HG03139 (cell line): ENCODE data around the gene BCL7A.
"Not testable (repeated sequence)": the region's sequence is repeated elsewhere in the genome, so short reads cannot be mapped to it uniquely, and the experiment has no call there.

Source experiments
- ATAC-seq: cut with Tn5 transposase; IDR thresholded peaks from one replicate; pipeline ENCODE4 v1.9.1; 2021; ENCODE audit not compliant: unreplicated experiment

Gene BCL7A

GRCh38 chr12:122024132-122024785 is 2.6 kb downstream of the BCL7A start:
- ATAC-seq, result no peak

DNA sequence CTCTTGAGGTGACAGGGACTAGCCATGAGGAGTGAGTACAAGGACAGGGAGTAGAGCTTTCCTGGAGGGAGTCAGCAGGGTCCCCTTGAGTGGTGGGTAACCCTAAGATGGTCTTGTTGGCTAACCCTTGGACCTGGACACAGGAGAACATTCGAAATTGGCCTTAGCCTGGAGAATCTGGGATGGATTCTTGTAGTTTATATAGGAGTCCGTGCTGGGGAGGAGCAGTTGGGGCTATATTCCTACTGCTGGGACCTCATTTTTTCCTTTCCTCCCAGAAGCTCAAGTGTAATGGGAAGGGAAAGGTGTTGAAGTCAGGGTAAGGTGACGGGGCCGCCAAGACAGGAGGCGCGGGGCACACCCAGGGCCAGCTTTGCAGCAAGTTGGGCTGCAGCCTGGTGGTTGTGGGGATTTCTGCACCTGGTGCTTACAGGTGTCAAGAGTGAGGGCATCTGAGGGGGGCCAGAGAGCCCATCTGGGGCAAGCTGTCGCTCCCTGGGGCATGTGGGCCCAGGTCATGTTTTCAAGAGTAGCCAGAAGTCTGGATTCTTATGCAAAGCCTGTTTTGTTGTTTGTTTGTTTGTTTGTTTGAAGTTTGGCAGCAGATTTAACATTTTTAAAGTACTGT is 5.1 kb downstream of the BCL7A start:
- ATAC-seq, result no peak

- ATAC-seq, result no peak
Observed at GRCh38 chr12:122028165-122028904, 6.7 kb downstream of the BCL7A start.

GRCh38 chr12:122028905-122029560 is 7.3 kb downstream of the BCL7A start:
- peak; percentile 43 for ATAC-seq

DNA sequence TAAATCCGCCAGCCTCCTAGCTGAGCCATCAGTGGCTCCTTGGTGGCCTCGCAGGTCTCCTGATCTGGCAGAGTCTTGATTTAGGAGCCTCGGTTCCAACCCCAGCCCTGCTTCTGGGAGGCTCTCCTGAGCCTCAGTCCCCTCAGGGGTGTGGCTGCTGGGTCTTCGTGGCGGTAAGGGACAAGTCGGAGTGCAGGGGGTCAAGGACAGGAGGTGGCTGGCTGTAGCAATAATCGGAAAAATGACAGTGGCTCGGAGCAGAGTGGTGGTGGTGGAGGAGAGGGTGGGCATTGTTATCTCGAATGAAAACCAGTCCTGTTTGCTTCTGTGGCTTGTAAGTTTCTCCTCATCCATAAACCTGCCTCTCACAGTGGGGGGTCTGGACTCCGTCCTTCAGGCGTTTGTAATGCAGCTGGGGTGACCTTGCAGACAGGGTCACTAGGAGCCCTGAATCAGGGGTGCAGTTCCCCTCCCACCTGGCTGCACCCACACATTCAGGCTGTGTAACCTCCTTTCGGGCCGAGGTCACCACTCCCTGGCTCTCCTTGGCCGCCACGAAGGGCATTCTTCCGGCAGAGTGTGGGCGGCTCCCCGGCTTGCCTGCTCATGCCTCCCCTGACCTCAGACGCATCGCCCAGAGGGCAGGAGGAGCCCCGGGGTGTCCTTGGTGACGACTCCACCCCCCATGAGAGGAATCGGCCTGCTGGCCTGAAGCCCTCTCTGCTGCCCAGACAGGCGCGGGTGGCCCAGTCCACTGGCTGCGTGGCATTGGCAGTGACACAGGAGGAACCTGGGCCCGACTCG is 8.1 kb downstream of the BCL7A start:
- ATAC-seq, result no peak

DNA sequence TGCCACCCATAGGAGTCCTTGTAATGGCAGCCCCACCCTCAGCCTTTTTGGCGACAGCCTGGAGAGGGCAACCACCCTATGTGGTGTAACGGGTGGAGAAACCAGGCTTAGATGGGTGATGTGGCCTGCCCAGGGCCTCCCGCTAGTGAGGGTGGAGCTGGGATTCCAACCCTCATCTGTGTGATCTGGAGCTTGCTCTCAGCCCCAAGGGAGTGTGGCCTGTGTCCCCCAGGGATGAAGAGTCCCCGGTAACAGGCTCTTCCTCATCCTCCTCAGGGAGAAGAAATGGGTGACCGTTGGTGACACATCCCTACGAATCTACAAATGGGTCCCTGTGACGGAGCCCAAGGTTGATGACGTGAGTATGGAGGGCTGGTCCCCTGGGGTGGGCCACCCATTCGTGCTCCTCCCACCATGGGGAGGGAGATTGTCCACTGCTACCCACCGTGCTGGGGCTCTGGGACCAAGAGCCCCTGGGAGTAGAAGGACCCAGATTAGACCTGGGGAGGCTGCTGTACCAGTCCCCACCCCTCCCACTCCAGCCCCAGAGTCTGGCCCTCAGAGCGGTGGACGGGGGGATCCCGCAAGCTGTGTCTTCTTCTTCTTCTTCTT is 8.8 kb downstream of the BCL7A start:
- ATAC-seq, result no peak

DNA sequence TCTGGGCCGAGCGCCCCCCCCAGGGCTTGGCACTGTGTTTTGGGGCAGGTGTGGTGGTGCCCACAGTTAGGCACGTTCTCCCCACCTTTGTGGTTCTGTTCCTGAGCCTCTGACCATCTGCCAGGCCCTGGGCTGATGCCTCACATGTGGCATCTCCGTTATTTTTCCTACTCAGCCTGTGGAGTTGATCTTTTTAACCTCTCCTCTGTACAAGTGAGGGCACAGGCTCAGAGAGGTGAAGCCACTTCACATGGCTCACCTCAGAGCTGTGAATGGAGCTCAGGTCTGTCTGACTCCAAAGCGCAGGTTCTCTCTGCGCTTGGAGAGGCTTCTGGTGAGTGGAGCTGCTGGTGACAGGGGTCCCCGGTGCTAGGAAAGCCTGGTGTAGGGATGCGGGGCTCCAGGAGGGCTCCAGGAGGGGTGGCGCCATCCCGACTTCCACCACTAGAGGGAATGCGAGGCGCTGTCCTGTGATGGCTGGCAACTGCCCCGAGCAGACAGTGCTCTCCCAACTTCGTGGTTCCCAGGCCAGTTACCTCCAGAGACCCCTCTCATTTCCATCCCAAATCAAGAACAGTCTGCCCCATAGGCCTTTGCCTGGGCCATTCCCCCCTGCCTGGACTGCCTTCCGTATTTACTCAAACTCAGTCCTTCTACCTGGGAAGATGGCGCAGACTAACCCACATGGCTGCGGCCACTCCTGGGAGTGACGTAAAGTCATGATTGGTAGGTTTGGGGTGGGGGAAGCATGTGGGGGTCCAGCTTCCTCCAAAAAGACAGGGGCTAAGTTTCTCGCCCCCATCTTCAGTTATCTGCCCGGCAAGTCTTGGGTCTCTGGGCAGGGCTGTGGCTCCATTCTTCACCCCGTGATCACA is 9.9 kb downstream of the BCL7A start:
- no peak for ATAC-seq

GRCh38 chr12:122032580-122032979 is 10.9 kb downstream of the BCL7A start:
- no peak for ATAC-seq

GRCh38 chr12:122035292-122035691 is 13.6 kb downstream of the BCL7A start:
- ATAC-seq, result no peak

DNA sequence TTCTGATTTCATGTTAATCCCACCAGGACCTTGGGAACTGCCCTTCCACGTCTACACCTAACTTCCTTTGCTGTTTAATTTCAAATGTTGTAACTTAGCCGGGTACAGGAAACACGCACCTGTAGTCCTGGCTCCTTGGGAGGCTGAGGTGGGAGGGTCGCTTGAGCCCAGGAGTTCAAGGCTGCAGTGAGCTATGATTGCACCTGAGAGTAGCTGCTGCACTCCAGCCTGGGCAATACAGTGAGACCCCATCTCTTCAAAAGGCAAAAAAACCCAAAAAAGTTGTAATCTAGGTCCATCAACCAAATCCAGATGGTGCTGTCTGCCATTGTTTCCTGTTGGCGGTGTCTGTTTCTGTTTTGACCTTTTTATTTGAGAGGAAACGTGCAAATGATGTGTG is 14.5 kb downstream of the BCL7A start:
- ATAC-seq, result no peak

DNA sequence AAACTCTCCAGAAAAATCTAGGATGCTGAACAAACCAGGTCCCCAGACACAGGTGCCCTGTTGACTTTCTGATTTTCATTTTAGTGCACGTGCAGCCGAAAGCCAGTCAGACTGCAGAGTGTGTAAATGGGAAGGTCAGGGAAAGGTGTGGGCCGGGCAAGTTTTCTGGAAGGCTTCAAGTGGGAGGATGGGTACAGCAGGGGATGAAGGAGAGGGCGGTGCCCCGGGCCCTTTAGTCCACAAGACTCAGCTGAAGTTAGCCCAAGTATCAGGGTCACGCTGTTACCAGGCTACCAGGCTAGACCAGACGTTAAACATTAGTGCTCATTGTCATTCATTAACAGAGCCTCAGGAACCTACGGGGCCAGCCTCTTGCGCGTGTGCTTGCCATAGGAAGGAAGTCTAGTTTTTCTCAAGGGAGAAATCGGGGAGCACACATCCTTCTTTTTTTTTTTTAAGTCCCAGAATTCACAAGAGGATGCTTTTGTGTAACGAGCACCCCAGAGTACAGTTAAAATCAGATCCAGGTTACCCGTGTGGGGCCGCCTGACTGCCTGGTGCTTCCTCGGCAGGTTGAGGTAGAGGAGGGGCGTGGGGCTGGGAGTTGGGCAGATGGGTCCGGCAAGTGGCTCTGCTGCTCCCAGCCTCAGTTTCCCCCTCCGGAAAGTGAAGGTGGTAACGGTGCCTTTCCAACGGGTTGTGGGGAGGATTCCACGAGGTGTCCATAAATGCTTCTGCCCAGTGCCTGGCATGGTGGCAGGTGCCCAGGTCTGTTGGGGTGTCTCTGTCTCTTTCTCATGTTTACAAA is 19.1 kb downstream of the BCL7A start:
- no peak for ATAC-seq

- ATAC-seq, result not testable (repeated sequence)
Observed at GRCh38 chr12:122041458-122041857, 19.8 kb downstream of the BCL7A start.

DNA sequence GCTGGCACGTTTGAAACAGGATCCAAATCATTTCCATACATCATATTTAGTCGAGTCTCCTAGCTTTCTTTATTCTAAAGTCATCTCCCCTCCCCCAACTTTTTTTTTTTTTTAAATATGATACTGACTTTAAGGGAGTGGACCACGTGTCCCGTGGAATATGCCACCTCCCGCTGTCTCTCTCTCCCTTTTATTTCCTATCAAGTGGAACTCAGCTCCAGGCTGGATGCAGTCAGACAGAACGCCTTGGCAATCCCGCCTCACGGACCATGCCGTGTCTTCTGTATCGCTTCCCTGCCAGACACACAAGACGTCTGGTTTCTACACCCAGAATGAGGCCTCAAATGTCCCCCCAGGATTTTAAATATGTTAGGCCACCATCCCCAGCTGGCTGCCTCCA is 21.2 kb downstream of the BCL7A start:
- ATAC-seq, result no peak

DNA sequence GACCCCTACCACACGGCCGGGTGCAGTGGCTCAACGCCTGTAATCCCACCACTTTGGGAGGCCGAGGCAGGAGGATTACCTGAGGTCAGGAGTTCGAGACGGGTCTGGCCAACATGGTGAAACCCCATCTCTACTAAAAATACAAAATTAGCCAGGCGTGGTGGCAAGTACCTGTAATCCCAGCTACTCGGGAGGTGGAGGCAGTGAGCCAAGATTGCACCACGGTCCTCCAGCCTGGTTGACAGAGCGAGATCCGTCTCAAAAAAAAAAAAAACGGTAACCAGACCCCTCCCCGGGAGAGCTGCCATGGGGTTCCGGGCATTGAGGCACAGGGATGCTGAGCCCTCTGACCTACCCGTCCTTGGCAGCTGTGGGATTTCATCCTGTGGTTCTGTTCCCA is 21.8 kb downstream of the BCL7A start:
- ATAC-seq, result no peak

DNA sequence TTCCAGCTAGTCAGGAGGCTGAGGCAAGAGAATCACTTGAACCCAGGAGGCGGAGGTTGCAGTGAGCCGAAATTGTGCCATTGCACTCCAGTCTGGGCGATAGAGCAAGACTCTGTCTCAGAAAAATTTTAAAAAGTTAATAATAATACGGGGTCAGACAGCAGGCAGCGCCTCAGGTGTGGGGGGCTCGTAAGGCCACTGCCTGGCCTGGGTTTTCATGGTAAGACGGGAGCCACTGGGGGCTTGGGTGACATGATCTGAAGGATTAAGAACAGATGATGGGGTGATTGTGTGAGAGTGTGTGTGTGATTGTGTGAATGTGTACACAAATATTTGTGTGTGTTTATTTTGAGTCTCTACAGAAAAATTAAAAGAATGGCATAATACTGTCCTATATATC is 23.6 kb downstream of the BCL7A start:
- no peak for ATAC-seq

GRCh38 chr12:122046145-122046544 is 24.5 kb downstream of the BCL7A start:
- no peak for ATAC-seq

GRCh38 chr12:122048151-122048550 is 26.5 kb downstream of the BCL7A start:
- no peak for ATAC-seq

GRCh38 chr12:122049827-122050226 is 28.1 kb downstream of the BCL7A start:
- ATAC-seq, result no peak

DNA sequence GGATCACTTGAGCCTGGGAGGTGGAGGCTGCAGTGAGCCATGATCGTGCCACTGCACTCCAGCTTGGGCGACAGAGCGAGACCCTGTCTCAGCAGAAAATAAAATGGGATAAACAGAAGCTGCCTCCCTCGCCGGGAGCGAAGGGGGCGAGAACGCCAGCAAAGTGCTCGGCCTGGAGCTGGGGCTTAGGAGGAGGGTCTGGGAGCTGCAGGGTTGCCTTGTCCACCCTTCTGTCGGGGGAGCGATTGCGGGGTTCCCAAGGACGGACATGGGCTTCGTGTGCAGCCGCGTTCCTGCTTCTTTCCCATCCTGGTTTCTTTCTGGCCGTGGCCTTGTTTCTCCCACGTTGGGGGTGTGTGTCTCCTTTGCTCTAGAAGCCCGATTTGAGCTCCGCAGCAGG is 29.0 kb downstream of the BCL7A start:
- no peak for ATAC-seq
